ENCODE measurements around the gene PROK1. TPM values are rescaled to one million over a fixed set of nuclear protein-coding genes. Genes with fewer than 3 reads are reported as not detected.

Gene PROK1
- total RNA-seq, 1 experiment from 2014 or later = not detected

DNA sequence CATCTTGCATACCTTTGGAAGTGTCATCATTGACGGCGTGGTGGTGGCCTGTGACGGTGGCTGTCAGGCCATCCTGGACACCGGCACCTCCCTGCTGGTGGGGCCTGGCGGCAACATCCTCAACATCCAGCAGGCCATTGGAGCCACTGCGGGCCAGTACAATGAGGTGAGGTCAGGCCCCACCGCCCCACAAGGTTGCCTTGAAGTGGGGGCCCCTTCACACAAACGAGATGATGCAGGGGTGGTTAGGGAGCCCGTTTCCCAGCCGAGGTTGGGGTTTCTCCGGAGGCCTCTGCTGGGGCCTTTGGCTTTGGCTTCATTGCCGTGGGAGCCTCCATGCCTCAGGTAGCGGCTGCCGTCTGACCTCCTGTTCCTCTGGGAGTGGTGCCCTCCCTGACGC lies 38.5 kb downstream of the PROK1 start:
- H3K27ac ChIP-seq (ENCODE audit: low read depth, low read length, poor library complexity, severe bottlenecking) = no peak overlapping the region
- TF ChIP-seq, protein P1, sequence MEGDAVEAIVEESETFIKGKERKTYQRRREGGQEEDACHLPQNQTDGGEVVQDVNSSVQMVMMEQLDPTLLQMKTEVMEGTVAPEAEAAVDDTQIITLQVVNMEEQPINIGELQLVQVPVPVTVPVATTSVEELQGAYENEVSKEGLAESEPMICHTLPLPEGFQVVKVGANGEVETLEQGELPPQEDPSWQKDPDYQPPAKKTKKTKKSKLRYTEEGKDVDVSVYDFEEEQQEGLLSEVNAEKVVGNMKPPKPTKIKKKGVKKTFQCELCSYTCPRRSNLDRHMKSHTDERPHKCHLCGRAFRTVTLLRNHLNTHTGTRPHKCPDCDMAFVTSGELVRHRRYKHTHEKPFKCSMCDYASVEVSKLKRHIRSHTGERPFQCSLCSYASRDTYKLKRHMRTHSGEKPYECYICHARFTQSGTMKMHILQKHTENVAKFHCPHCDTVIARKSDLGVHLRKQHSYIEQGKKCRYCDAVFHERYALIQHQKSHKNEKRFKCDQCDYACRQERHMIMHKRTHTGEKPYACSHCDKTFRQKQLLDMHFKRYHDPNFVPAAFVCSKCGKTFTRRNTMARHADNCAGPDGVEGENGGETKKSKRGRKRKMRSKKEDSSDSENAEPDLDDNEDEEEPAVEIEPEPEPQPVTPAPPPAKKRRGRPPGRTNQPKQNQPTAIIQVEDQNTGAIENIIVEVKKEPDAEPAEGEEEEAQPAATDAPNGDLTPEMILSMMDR (conservative IDR thresholded peaks at IDR 0.05; ENCODE audit: low read depth, low read length) = no peak
- TF ChIP-seq EZH2 (IDR thresholded peaks at IDR 0.05; ENCODE audit: borderline replicate concordance, low read depth, low read length, poor library complexity, severe bottlenecking) = no peak
- no peaks in the 10 kb centered on the region for H3K4me1 ChIP-seq (ENCODE audit: insufficient read depth, low read length, poor library complexity, severe bottlenecking)
- H3K27me3 ChIP-seq (replicated peaks; ENCODE audit: insufficient read depth, low read depth, low read length, poor library complexity) = no peaks in the 10 kb centered on the region
- ChIA-PET POLR2A (ENCODE audit: low non-redundant PET) (no interaction called here), CTCF (no interaction called here)
- no peaks in the 10 kb centered on the region for H3K9me3 ChIP-seq (ENCODE audit: low read depth, low read length, poor library complexity, severe bottlenecking)
- DNase-seq (ENCODE audit: low spot score) = no peak
- intact Hi-C loops (cut with micrococcal nuclease; ENCODE audit: unreplicated experiment) = no loop called here
- no peaks in the 10 kb centered on the region for H3K36me3 ChIP-seq (ENCODE audit: insufficient read depth, low read length, poor library complexity, severe bottlenecking)
- BruUV-seq (replicated peaks) = no TSS peak
- H3K4me3 ChIP-seq (ENCODE audit: low read depth, low read length, poor library complexity, severe bottlenecking) = no peak overlapping the region

DNA sequence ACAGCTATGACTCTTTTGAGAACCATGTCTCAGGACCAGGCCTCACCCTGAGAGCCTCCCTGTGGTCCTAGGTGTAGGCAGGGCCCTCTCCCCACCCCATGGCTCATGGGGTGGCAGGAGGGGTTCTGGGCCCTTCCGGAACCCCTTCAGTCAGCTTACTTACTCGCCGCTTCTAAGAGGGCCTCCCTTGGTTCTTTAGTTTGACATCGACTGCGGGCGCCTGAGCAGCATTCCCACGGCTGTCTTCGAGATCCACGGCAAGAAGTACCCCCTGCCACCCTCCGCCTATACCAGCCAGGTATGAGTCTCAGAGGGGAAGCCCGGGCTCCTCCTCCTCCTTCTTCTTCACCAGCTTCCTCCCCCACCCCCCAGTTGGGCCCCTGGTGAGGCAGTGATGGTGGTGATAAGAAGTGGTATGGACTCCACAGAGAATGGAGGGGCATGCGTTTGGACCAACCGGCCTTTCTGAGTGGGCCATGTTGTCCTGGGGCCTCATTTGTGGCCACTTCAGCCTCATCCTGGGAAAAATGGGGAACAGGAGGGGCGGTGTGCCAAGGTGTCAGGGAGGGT lies 39.1 kb downstream of the PROK1 start:
- no peaks in the 10 kb centered on the region for H3K27me3 ChIP-seq (replicated peaks; ENCODE audit: insufficient read depth, low read depth, low read length, poor library complexity)
- ChIA-PET POLR2A (ENCODE audit: low non-redundant PET) (no interaction called here), CTCF (interaction anchor here (1.0 kb wide), 1 partner anchor 30 kb away, joined by 3 read pairs; no protein-coding TSS in a partner anchor)
- no peak overlapping the region for H3K4me3 ChIP-seq (ENCODE audit: low read depth, low read length, poor library complexity, severe bottlenecking)
- no peaks in the 10 kb centered on the region for H3K36me3 ChIP-seq (ENCODE audit: insufficient read depth, low read length, poor library complexity, severe bottlenecking)
- TF ChIP-seq, protein P1 (conservative IDR thresholded peaks at IDR 0.05; ENCODE audit: low read depth, low read length) = no peak
- no peak for TF ChIP-seq EZH2 (IDR thresholded peaks at IDR 0.05; ENCODE audit: borderline replicate concordance, low read depth, low read length, poor library complexity, severe bottlenecking)
- no TSS peak for BruUV-seq (replicated peaks)
- intact Hi-C loops (cut with micrococcal nuclease; ENCODE audit: unreplicated experiment) = loop anchor here (10.0 kb wide), 1 partner anchor 175 kb away; no protein-coding TSS in a partner anchor
- no peak for DNase-seq (ENCODE audit: low spot score)
- H3K27ac ChIP-seq (ENCODE audit: low read depth, low read length, poor library complexity, severe bottlenecking) = no peak overlapping the region
- H3K9me3 ChIP-seq (ENCODE audit: low read depth, low read length, poor library complexity, severe bottlenecking) = no peaks in the 10 kb centered on the region
- peaks cover 6% of the 10 kb centered on the region for H3K4me1 ChIP-seq (ENCODE audit: insufficient read depth, low read length, poor library complexity, severe bottlenecking)

DNA sequence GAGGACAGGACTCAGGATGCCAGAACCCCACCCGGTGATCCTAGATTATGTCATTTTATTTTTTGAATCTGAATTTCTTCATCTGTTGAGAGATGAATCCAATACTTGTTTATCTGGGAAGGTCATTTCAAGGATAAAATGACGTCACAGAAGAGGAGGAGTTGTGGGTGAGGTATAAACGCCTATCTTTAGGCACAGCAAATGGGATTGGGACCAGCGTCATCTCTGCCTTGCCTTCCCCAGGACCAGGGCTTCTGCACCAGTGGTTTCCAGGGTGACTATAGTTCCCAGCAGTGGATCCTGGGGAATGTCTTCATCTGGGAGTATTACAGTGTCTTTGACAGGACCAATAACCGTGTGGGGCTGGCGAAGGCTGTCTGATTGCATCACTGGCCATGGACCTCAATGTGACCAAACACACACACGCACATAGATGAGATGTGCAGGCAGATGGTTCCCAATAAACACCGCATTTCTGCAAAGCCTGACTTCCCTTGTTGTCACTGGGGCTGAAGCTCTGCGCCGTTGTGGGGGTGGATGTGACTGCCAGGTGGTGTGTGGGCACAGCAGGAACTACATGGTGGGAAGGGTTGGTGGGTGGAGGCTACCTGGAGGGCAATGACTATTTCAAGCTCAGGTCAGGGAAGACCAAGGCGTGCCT lies 40.0 kb downstream of the PROK1 start:
- TF ChIP-seq EZH2 (IDR thresholded peaks at IDR 0.05; ENCODE audit: borderline replicate concordance, low read depth, low read length, poor library complexity, severe bottlenecking) = no peak
- TF ChIP-seq, protein P1 (conservative IDR thresholded peaks at IDR 0.05; ENCODE audit: low read depth, low read length) = no peak
- no peaks in the 10 kb centered on the region for H3K36me3 ChIP-seq (ENCODE audit: insufficient read depth, low read length, poor library complexity, severe bottlenecking)
- H3K9me3 ChIP-seq (ENCODE audit: low read depth, low read length, poor library complexity, severe bottlenecking) = no peaks in the 10 kb centered on the region
- no peaks in the 10 kb centered on the region for H3K27me3 ChIP-seq (replicated peaks; ENCODE audit: insufficient read depth, low read depth, low read length, poor library complexity)
- no peak overlapping the region for H3K4me3 ChIP-seq (ENCODE audit: low read depth, low read length, poor library complexity, severe bottlenecking)
- no peak for DNase-seq (ENCODE audit: low spot score)
- ChIA-PET CTCF (interaction anchor here (1.0 to 1.3 kb wide), 2 partner anchors 31 kb away, joined by 3 to 5 read pairs; no protein-coding TSS in a partner anchor), POLR2A (ENCODE audit: low non-redundant PET) (no interaction called here)
- no peak overlapping the region for H3K27ac ChIP-seq (ENCODE audit: low read depth, low read length, poor library complexity, severe bottlenecking)
- intact Hi-C loops (cut with micrococcal nuclease; ENCODE audit: unreplicated experiment) = loop anchor here (10.0 kb wide), 1 partner anchor 176 kb away; no protein-coding TSS in a partner anchor
- peaks cover 10% of the 10 kb centered on the region for H3K4me1 ChIP-seq (ENCODE audit: insufficient read depth, low read length, poor library complexity, severe bottlenecking)
- no TSS peak for BruUV-seq (replicated peaks)

Data from A673 (cell line).